ENCODE data around the gene XIAP.

DNA sequence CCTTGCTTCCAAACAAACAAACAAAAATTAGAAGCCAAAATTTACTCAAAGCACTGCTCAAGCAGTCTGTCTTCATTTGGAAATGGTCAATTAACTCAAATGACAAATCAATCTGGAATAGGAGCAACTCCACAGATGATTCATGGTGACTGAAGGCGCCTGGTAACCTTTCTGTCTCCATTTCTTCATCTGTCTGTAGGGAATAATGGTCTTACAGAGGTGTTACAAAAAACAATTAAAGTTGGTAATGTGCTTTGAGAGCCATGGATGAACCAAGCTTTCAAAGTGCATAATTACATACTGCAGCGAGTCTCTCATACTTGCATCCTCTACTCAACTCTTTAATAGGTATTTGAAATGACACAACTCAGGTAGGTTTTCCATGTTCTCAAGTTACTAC lies 63.4 kb downstream of the XIAP start:
- TF ChIP-seq, protein P1, sequence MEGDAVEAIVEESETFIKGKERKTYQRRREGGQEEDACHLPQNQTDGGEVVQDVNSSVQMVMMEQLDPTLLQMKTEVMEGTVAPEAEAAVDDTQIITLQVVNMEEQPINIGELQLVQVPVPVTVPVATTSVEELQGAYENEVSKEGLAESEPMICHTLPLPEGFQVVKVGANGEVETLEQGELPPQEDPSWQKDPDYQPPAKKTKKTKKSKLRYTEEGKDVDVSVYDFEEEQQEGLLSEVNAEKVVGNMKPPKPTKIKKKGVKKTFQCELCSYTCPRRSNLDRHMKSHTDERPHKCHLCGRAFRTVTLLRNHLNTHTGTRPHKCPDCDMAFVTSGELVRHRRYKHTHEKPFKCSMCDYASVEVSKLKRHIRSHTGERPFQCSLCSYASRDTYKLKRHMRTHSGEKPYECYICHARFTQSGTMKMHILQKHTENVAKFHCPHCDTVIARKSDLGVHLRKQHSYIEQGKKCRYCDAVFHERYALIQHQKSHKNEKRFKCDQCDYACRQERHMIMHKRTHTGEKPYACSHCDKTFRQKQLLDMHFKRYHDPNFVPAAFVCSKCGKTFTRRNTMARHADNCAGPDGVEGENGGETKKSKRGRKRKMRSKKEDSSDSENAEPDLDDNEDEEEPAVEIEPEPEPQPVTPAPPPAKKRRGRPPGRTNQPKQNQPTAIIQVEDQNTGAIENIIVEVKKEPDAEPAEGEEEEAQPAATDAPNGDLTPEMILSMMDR (conservative IDR thresholded peaks at IDR 0.05; ENCODE audit: low read length), result no peak
- TF ChIP-seq EZH2phosphoT487 (IDR thresholded peaks at IDR 0.05; ENCODE audit: borderline replicate concordance), result no peak

Data from Loucy (cell line).